GM18502 (cell line): Measurements from ENCODE around the gene FAM200B.
A peak's percentile ranks its signal among the peaks of the same experiment; 100 is the strongest.

ENCODE experiments used
- ATAC-seq: cut with Tn5 transposase; IDR thresholded peaks from one replicate; pipeline ENCODE4 v1.9.1; 2021; ENCODE audit warnings: mild to moderate bottlenecking; ENCODE audit not compliant: unreplicated experiment, poor library complexity

The FAM200B gene

GRCh38 chr4:15694431-15694830 is 12.8 kb downstream of the FAM200B start:
- ATAC-seq, result no peak

- ATAC-seq, result no peak
These were observed 13.6 kb downstream of the FAM200B start for GRCh38 chr4:15695240-15695699.

DNA sequence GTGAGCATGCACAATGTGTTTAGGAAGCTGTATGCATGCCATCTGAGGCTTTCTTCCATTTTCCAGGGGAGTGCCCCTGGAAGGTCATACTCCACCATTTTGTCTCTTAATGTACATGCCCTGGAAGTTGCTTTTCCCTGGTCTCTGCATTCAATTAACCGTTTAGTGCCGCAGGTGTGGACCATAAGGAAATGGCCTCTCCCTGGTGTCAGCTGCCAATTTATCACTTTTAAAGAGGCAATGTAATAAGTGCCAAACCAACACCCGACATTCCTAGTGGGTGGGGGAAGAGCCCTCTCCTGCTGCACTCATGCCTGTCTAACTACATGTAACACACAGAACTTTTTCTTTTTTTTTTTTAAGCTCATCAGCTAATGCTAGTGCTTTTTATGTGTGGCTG is 14.1 kb downstream of the FAM200B start:
- ATAC-seq, result no peak

GRCh38 chr4:15696866-15697265 is 15.2 kb downstream of the FAM200B start:
- ATAC-seq, result no peak

DNA sequence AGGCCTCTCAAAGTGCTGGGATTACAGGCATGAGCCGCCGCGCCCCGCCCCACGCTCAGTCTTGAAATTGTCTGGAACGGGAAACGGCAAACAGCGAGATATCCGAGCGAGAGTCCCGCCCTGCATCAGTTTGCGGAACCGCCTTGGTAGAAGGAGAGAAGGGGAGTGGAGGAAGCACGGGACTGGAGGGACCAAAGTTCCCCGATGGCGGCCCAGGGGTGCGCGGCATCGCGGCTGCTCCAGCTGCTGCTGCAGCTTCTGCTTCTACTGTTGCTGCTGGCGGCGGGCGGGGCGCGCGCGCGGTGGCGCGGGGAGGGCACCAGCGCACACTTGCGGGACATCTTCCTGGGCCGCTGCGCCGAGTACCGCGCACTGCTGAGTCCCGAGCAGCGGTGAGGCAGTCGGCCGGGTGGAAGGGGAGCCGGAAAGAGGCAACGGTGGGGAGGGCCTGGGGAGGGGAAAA is 21.3 kb downstream of the FAM200B start, which contains the start of gene BST1:
BST1 (plus strand) TSS at position 125 of the 463 bp plus-strand sequence; CDS start at position 205, 80 bp downstream.
- peak; percentile 74 for ATAC-seq

DNA sequence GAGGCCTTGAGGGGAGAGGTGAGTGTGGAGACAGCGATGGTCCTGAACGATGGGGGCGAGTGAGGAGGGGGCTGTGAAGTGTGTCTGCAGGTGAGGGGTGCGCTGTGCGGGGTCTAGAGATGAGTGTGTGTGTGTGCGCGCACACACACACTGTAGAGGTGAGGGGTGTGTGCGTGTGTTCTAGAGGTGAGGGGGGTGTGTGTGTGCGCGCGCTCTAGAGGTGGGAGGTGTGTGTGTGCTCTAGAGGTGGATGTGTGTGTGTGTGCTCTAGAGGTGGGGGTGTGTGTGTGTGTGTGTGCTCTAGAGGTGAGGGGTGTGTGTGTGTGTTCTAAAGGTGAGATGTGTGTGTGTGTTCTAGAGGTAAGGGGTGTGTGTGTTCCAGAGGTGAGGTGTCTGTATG is 21.8 kb downstream of the FAM200B start:
- no peak for ATAC-seq

GRCh38 chr4:15704129-15704528 is 22.5 kb downstream of the FAM200B start:
- no peak for ATAC-seq

DNA sequence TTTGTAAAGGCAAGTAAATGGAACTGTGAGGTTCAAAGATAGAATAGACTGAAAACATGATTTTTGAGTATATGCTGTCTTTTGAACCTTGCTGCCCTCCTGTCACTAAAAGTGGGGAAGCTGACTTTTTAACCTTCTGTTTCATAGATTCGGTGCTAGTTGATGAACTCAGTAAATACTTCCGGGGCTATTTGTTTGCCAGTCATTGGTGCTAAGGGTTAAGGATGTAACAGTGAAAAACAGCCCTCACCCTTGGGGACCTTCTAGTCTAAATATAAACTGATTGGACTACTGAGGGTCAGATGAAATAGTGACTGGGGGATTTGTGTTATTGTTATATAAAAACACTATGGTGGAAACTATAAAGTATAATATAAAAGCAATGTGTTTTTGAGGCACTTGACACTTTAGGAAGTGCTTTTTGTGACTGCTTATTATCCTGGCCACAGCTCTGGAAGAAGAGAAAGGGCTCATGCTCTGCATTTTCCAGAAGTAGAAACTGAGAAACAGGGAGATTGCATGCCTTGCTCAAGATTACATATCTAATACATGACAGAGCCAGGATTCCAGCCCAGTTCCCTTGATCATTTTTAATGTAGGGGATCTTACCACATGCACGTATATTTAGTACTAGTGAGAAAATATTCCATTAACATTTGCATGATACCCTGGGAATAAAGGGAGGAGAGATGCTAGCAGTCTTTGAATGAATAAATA is 25.2 kb downstream of the FAM200B start:
- no peak for ATAC-seq

DNA sequence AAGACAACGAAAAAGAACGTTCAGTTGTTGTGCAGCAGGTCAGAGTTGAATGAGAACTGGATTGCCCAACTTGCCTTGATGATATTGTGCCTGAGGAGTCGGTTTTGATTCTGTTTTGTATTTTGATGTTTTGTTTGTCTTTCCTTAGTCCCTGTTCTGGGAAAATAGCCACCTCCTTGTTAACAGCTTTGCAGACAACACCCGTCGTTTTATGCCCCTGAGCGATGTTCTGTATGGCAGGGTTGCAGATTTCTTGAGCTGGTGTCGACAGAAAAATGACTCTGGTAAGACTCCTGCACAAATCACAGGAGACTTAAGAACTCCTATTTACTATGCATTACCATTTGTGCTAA is 25.7 kb downstream of the FAM200B start:
- no peak for ATAC-seq

DNA sequence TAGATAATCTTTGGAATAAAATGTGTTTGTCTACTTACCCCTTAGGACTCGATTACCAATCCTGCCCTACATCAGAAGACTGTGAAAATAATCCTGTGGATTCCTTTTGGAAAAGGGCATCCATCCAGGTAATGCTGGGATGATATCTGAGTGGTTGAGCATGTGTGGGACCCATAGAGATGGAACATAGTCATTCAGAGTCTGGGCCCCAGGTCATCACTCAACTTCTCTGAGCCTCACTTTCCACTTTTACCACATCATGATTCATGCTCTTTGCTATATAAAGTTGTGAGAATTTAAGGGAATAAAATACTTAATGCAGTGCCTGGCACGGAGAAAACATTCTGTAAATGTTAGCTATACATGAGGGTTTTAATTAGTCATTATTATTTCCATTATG is 30.1 kb downstream of the FAM200B start:
- ATAC-seq, result no peak

GRCh38 chr4:15712214-15712613 is 30.6 kb downstream of the FAM200B start:
- ATAC-seq, result no peak

DNA sequence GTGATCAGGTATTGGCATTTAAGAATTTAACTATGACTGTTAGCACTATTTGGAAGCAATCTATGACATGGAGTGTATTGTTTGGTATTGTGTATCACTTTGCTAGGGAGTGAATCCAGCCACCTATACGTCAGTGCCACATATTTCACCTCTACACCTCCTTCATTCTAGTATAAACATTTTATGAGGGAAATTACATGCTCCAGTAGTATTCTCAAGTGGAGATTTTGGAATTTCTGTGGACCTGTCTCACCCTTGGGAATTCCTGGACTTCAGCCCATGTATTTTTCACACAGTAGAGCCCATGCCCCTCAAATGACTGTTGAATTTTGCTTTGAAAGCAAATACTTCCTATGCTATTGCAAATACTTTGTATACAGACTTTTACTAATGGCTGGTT is 32.5 kb downstream of the FAM200B start:
- ATAC-seq, result no peak

DNA sequence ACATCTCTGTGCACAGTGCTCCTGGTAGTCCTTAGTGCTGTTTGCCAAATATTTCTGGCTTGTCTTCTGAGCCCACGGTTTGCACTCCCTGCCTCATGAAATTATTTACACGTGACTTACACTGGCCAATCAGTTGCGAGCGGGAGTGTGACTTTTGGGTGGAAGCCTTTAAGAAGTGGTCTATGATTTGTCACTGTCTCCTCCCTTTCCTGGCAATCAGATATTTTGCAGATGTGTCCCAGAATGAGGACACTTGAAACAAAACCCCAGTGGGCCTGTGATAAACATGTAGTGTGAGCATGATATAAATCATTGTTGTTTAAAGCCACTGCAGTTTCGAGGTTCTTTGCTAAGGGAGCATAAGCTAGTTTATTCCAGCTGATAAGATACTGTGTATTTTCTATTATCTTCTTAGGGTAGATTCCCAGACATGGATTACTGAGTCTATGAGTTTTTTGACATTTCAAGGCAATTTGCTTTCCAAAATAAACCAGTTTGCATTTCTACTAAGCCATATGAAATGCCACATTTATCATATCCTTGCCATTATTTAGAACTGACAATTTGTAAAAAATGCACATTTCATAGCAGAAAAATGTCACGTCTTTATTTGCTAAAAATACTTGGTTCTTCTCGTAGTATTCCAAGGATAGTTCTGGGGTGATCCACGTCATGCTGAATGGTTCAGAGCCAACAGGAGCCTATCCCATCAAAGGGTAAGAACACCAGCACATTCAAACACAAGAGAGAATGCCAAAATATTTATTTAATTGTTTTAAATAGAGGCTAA is 33.2 kb downstream of the FAM200B start:
- no peak for ATAC-seq

DNA sequence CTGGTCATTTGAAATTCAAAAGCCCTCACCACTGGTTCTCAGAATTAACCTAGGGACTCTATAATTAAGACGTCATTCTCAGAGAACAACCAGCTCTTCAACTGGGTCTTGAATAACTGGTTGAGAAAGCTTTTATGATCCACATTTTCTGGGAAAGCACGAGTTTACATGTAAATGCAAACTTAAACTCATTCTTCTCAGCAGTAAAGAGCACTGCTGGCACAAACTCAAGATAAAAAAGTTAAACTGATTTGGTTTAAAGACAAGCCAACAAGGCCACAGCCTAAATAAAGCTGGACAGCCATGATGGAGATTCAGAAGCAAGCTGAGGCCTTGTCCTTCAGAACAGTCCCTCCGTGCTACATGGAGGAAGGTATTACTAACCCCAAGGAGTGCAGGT is 34.5 kb downstream of the FAM200B start:
- ATAC-seq, result no peak

DNA sequence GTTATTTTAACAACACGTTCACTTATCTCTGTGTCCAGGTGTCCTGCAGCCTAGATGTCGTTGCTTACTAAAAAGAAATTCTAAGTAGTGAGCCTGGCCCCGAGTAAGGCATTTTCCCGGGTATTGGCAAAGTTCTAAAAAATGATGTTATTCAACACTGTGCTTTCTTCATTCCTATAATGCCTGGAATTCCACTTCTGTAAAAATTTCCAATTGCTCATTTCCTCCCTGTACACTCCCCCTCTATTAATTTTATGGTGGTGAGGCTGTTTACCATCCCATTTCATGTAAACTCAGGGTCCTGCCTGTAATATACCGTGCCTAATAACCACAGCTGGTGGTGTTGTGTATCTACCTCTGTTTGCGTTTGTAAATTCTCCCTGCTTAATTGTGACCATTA is 35.5 kb downstream of the FAM200B start:
- no peak for ATAC-seq

GRCh38 chr4:15717657-15718416 is 36.2 kb downstream of the FAM200B start:
- ATAC-seq, result no peak

- ATAC-seq, result no peak
These were observed 36.8 kb downstream of the FAM200B start for GRCh38 chr4:15718465-15718864.

GRCh38 chr4:15718959-15719358 is 37.3 kb downstream of the FAM200B start:
- no peak for ATAC-seq

GRCh38 chr4:15719506-15719905 is 37.9 kb downstream of the FAM200B start:
- no peak for ATAC-seq

DNA sequence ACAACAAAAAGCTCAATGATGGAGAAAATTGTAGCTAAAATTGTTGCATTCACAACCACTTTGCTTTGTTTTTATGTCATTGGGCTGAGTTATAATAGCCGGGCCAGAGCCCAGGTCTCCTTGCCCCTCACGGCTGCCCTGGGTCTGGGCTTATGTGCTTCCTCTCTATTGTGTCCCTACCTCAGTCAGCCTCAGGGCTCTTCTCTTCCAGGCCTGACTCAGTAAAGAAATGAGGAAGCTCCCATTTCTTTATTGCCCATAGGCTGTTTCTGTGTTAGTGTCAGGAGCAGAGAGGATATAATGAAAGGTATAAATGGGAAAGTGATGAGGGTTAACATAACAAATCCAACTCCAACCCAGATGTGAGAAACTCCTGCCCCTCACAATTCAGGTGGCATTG is 39.2 kb downstream of the FAM200B start:
- ATAC-seq, result no peak

DNA sequence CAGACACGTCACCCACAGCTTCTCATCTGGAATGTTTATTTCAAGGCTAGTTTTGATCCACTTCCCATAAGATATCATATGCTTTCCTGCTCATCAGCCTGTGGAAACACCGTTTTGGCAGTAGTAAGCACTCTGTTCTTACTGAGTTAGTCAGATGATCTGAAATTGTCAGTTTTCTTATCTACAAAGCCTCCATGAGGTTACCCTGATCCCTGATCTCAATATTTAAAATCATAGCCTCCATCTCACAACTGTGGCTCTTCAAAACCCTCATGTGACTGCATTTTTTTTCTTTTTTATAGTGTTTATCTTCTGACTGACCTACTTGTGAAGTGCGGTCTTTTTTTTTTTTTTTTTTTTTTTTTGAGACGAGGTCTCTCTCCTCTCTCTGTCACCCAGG is 44.0 kb downstream of the FAM200B start:
- ATAC-seq, result no peak
